LNCaP clone FGC (cell line): ENCODE measurements around the gene ZNF497.
"Not testable (repeated sequence)": the region's sequence is repeated elsewhere in the genome, so short reads cannot be mapped to it uniquely, and the experiment has no call there.

ENCODE experiments used
- DNase-seq: peaks from one replicate; pipeline ENCODE4 v3.0.0-alpha.2; 2011; ENCODE audit warnings: low read depth
- H3K4me3 ChIP-seq: 2 replicates; pipeline ENCODE4 v1.5.1; 2011; ENCODE audit warnings: mild to moderate bottlenecking, low read depth, low read length, control low read depth
- TF ChIP-seq, protein P1 (sequence below): IDR thresholded peaks from 2 replicates; pipeline ENCODE4 v1.5.1; 2012; ENCODE audit warnings: mild to moderate bottlenecking; ENCODE audit not compliant: control insufficient read depth, insufficient read depth; ENCODE audit errors: extremely low read depth

The ZNF497 gene

DNA sequence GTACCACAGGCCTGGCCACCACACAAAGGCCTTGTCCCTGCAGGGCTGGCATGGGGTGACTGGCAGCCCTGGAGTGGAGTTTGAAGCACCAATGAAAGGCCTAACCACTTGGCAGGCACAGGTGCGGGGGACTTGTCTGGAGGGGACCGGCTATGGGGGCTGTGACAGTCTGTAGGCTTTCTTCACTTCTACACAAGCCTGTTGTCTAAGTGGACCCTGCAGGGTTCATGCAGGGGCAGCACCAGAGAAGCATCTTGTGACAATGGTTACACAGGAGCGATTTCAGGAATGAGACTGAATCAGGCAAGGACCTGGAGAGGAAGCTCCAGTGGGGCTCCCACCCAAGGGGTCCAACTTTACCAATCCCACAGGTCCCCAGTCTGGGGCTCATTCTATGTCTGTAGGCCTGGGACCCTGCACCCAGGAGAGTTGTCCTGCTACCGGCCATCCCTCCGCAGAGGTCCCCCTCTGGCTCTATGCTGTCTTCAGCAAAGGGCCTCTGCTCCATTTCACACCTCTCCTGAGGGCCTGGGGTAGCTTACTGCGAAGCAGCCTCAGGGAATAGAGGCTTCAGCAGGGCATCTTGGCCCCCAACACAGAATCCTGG, 20.5 kb upstream of the ZNF497 start:
- H3K4me3 ChIP-seq, result no peak overlapping the region
- DNase-seq, result no peak
- TF ChIP-seq, protein P1, sequence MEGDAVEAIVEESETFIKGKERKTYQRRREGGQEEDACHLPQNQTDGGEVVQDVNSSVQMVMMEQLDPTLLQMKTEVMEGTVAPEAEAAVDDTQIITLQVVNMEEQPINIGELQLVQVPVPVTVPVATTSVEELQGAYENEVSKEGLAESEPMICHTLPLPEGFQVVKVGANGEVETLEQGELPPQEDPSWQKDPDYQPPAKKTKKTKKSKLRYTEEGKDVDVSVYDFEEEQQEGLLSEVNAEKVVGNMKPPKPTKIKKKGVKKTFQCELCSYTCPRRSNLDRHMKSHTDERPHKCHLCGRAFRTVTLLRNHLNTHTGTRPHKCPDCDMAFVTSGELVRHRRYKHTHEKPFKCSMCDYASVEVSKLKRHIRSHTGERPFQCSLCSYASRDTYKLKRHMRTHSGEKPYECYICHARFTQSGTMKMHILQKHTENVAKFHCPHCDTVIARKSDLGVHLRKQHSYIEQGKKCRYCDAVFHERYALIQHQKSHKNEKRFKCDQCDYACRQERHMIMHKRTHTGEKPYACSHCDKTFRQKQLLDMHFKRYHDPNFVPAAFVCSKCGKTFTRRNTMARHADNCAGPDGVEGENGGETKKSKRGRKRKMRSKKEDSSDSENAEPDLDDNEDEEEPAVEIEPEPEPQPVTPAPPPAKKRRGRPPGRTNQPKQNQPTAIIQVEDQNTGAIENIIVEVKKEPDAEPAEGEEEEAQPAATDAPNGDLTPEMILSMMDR, result no peak

DNA sequence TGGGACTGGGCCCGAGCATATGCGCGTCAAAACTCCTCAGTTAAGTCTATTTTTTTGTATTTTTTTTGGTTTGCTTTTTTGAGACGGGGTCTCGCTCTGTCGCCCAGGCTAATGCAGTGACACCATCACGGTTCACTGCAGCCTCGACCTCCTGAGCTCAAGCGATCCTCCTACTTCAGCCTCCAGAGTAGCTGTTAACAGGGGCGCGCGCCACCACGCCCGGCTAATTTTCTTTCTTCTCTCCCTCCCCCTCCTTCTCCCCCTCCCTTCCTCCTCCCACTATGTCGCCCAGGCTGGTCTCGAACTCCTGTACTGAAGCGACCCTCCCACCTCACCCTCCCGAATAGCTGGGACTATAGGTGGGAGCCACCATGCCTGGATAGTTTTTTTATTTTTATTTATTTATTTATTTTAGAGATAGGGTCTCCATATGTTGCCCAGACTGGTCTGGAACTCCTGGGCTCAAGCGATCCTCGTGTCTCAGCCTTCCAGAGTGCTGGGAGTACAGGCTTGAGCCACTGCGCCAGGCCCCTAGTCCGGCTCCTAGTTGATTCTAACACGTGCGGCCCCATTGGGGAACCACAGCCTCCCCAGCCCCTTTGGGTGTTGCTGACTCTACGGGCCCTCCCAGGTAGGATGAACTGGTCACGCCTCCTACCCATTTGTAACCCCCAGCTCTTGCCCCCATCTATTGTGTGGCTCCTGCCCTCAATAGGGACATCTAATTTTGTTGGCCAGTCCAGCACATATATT, 19.1 kb upstream of the ZNF497 start:
- DNase-seq, result no peak
- TF ChIP-seq, protein P1, result no peak
- peak overlapping the region; percentile 74 for H3K4me3 ChIP-seq

DNA sequence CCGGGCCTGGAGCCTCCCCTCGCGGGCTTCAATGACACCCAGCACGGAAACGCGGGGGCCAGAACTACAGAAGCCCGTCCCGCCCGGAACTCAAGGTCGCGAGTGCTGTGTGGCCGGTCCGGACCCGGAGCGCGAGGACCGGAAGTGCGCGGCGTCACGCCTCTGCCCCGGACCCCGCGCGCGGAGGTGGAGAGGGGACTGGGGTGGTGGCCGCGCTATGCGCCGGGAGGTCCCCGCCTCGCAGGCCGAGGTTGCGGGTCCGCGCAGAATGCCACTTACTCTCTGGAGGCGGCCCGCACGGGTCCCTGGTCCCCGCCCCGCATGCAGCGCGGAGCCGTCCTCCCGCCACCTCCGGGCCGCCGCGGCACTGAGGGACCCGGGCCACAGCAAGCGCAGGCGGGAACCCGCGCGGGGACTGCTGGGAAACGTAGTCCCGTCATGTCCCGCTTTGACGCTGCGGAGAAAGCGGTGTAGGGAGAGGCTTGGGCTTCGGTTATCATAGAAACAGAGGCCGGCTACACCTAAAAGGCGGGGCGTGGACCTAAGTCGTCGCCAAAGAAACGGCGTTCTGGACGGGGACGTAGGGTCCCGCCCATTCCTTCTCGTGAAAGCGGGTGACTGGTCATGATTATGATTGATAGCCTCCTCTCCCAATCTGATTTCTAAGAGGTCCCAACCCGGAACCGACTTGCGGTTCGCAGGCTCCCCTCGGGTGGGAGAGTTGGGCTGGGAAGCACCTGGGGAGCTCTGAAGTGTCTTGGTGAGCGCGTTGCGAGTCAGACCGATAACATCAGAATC, 18.3 kb upstream of the ZNF497 start, which contains the start of gene ZNF837:
Gene ZNF837, minus strand, starts transcription at position 369 of the 798 bp plus-strand sequence. CDS start 11,698 bp downstream, outside the sequence.
- TF ChIP-seq, protein P1, result no peak
- H3K4me3 ChIP-seq, result peak within 1 kb of the TSS; percentile 74
- peak; percentile 100 for DNase-seq

DNA sequence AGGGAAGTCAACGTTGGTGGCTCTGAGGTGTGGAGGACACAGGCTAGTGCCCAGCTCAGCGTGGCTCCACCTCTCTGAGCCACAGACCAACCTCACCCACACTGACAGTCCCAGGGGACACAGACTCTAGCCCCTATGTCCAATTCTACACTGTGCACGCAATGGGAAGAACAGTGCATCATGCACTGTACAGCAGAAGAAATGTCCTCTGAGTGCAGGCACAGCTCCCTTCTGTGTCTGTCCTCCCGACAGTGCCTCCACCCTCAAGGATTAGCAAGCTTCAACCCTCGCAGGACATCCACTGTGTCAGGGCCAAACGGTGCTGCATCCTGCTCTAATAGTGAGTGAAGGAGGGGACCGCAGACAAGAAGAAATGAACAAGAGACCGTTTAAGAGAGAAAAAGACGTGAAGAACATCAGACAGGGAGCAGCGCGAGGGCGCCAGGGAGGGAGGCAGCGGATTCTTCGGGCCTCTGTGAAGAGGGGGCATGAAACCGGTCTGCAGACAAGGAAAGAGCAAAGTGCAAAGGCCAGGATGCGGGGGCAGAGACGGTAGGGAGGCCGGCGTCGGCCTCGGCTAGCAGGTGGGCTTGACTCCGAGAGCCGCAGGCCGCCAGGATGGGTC, 17.6 kb upstream of the ZNF497 start:
- no peak for DNase-seq
- TF ChIP-seq, protein P1, result no peak
- H3K4me3 ChIP-seq, result peak overlapping the region; percentile 74

DNA sequence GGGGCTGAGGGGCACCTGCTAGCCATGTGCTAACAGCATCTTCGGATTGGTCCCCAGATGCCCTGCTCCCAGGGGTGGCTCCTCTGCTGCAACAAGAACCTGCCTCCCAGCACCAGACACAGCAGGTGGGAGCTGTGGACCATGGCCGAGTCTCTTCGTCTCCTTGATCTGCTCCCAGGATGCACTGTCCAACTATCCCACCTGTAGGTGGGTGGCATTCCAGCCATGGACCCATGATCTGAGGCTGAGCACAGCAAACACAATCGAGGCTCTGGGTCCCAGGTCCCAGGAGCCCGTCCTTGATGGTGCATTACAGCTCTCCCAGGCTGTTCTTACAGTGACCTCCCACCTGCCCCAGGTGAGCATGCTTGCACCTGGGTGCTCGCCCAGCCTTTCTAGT, 16.7 kb upstream of the ZNF497 start:
- no peak for DNase-seq

DNA sequence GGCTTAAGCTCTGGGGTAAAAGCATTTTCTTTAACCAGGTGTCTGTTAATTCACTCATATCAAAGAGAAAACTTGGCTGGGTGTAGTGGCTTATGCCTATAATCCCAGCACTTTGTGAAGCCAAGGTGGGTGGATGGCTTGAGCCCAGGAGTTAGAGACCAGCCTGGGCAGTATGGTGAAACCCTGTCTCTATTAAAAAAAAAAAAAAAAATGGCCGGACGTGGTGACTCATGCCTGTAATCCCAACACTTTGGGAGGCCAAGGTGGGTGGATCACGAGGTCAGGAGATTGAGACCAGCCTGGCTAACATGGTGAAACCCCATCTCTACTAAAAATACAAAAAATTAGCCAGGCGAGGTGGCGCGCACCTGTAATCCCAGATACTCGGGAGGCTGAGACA, 14.2 kb upstream of the ZNF497 start:
- not testable (repeated sequence) for DNase-seq

More for the DNA sequence above, 16.7 kb upstream of the ZNF497 start:
- H3K4me3 ChIP-seq, result peak overlapping the region; percentile 74
- TF ChIP-seq, protein P1, result no peak

DNA sequence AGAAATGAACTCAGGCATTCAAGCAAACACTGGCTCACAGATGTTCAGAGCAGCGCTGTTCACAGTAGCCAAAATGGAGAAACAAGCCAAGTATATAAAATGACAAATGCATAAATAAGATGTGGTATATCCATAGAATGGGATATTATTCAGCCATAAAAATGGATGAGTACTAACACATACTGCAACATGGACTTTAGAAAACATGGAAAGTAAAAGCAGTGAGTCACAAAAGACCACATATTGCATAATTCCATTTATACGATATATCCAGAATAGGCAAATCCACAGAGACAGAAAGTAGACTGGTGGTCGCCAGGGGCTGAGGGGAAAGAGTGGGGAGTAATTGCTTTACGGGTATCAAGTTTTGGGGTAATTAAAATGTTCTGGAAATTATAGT, 11.6 kb upstream of the ZNF497 start:
- DNase-seq, result no peak
- H3K4me3 ChIP-seq, result no peak overlapping the region
- TF ChIP-seq, protein P1, result no peak

More for the DNA sequence above, 14.2 kb upstream of the ZNF497 start:
- not testable (repeated sequence) for H3K4me3 ChIP-seq
